ENCODE results near the gene SORD. TPM values are rescaled to one million over a fixed set of nuclear protein-coding genes. Genes with fewer than 3 reads are reported as not detected.
"Not testable (repeated sequence)": the region's sequence is repeated elsewhere in the genome, so short reads cannot be mapped to it uniquely, and the experiment has no call there.

The SORD gene
- total RNA-seq, 1 donor from 2014 or later, result 4.9 TPM

- no peak for DNase-seq (ENCODE audit: low spot score)
- intact Hi-C loops (cut with DNase I), result no loop called here
These were observed 66.8 kb downstream of the SORD start for GRCh38 chr15:45089712-45090373.

- no peak for DNase-seq (ENCODE audit: low spot score)
- intact Hi-C loops (cut with DNase I), result no loop called here
These were observed 68.2 kb downstream of the SORD start for GRCh38 chr15:45091161-45091560.

- peak; percentile 75 for DNase-seq (ENCODE audit: low spot score)
- intact Hi-C loops (cut with DNase I), result no loop called here
These were observed 68.6 kb downstream of the SORD start for GRCh38 chr15:45091576-45091975.

GRCh38 chr15:45093013-45093412 is 70.0 kb downstream of the SORD start:
- peak; percentile 56 for DNase-seq (ENCODE audit: low spot score)
- intact Hi-C loops (cut with DNase I), result no loop called here

- DNase-seq (ENCODE audit: low spot score), result peak; percentile 46
- intact Hi-C loops (cut with DNase I), result no loop called here
These were observed 70.8 kb downstream of the SORD start for GRCh38 chr15:45093622-45094357.

GRCh38 chr15:45094358-45094730 is 71.3 kb downstream of the SORD start:
- DNase-seq (ENCODE audit: low spot score), result peak; percentile 63
- intact Hi-C loops (cut with DNase I), result no loop called here

- peak; percentile 66 for DNase-seq (ENCODE audit: low spot score)
- intact Hi-C loops (cut with DNase I), result no loop called here
These were observed 72.7 kb downstream of the SORD start for GRCh38 chr15:45095661-45096060.

GRCh38 chr15:45097466-45097865 is 74.5 kb downstream of the SORD start:
- no peak for DNase-seq (ENCODE audit: low spot score)
- intact Hi-C loops (cut with DNase I), result no loop called here

GRCh38 chr15:45099549-45100165 is 76.7 kb downstream of the SORD start:
- intact Hi-C loops (cut with DNase I), result no loop called here
- DNase-seq (ENCODE audit: low spot score), result peak; percentile 55

- intact Hi-C loops (cut with DNase I), result no loop called here
- DNase-seq (ENCODE audit: low spot score), result peak; percentile 49
These were observed 78.1 kb downstream of the SORD start for GRCh38 chr15:45100884-45101625.

- intact Hi-C loops (cut with DNase I), result no loop called here
- peak; percentile 35 for DNase-seq (ENCODE audit: low spot score)
These were observed 78.8 kb downstream of the SORD start for GRCh38 chr15:45101749-45102148.

GRCh38 chr15:45102226-45102625 is 79.2 kb downstream of the SORD start:
- DNase-seq (ENCODE audit: low spot score), result peak; percentile 31
- intact Hi-C loops (cut with DNase I), result no loop called here

- intact Hi-C loops (cut with DNase I), result not testable (repeated sequence)
- DNase-seq (ENCODE audit: low spot score), result peak; percentile 54
These were observed 81.2 kb downstream of the SORD start for GRCh38 chr15:45104170-45104569.

GRCh38 chr15:45105586-45105985 is 82.6 kb downstream of the SORD start:
- peak; percentile 50 for DNase-seq (ENCODE audit: low spot score)
- intact Hi-C loops (cut with DNase I), result no loop called here

GRCh38 chr15:45106002-45106790 is 83.2 kb downstream of the SORD start:
- intact Hi-C loops (cut with DNase I), result no loop called here
- DNase-seq (ENCODE audit: low spot score), result peak; percentile 58

GRCh38 chr15:45107941-45108630 is 85.1 kb downstream of the SORD start:
- intact Hi-C loops (cut with DNase I), result no loop called here

GRCh38 chr15:45110256-45110820 is 87.3 kb downstream of the SORD start:
- intact Hi-C loops (cut with DNase I), result no loop called here
- DNase-seq (ENCODE audit: low spot score), result peak; percentile 35

More at GRCh38 chr15:45107941-45108630, 85.1 kb downstream of the SORD start:
- peak; percentile 70 for DNase-seq (ENCODE audit: low spot score)

GRCh38 chr15:45111390-45112142 is 88.6 kb downstream of the SORD start:
- intact Hi-C loops (cut with DNase I), result no loop called here
- peak; percentile 61 for DNase-seq (ENCODE audit: low spot score)

All from cardiac septum (tissue), 1 donor.